HG03060 (cell line): ENCODE results near the gene EIF4G3.
"Not testable (repeated sequence)": the region's sequence is repeated elsewhere in the genome, so short reads cannot be mapped to it uniquely, and the experiment has no call there.

Experiments
- ATAC-seq: cut with Tn5 transposase; IDR thresholded peaks from one replicate; pipeline ENCODE4 v1.9.1; 2021; ENCODE audit warnings: low read depth, moderate number of reproducible peaks; ENCODE audit not compliant: unreplicated experiment

EIF4G3 gene

GRCh38 chr1:21189906-21190500 lies 13.3 kb upstream of the EIF4G3 start:
- no peak for ATAC-seq

DNA sequence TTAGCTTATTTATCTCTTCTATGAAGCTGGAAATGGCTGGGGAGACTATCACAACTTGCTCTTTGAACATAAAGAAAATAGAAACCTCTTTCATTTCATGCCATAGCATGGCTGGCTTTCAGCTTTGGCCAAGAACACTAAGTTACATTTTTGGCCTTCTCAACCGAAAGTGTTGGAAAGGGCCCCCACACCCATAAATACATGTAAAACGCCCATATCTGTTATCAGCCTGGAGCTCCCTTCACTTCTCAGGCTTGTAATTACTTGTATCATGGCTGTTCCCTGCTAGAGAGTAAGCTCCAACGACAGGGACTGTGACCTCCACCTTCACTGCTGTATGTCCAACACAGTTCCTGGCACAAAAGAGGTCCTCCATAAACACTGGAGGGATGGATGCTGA lies 12.7 kb upstream of the EIF4G3 start:
- no peak for ATAC-seq

- ATAC-seq, result no peak
Measured at GRCh38 chr1:21188235-21188634, 11.5 kb upstream of the EIF4G3 start.

DNA sequence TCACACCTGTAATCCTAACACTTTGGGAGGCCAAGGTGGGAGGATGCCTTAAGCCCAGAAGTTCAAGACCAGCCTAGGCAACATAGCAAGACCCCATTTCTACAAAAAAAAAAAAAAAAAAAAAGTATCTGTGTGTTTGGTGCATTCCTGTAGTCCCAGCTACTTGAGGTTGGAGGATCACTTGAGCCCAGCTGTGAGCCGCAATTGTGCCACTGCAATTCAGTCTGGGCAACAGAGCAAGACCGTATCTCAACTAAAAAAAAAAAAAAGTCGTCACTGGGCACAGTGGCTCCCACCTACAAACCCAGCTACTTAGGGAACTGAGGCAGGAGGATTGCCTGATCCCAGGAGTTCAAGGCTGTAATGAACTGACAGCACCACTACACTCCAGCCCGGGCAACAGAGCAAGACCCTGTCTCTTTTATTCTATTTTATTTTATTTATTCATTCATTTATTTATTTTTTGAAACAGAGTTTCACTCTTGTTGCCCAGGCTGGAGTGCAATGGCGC lies 8.6 kb upstream of the EIF4G3 start:
- ATAC-seq, result no peak

- no peak for ATAC-seq
Measured at GRCh38 chr1:21184276-21184675, 7.6 kb upstream of the EIF4G3 start.

- no peak for ATAC-seq
Measured at GRCh38 chr1:21182181-21182731, 5.6 kb upstream of the EIF4G3 start.

DNA sequence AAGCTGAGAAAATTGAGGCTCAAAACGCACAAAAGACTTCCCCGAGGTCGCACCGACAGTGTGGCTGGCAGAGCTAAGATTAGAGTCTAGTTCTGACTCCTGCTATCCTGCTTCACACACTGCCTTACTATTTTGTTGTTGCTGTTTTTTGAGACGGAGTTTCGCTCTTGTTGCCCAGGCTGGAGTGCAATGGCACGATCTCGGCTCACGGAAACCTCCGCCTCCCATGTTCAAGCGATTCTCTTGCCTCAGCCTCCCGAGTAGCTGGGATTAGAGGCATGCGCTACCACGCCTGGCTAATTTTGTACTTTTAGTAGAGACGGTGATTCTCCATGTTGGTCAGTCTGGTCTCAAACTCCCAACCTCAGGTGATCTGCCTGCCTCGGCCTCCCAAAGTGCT lies 1.6 kb upstream of the EIF4G3 start:
- ATAC-seq, result not testable (repeated sequence)

- ATAC-seq, result no peak
Measured at GRCh38 chr1:21175670-21176581, 771 bp downstream of the EIF4G3 start.

DNA sequence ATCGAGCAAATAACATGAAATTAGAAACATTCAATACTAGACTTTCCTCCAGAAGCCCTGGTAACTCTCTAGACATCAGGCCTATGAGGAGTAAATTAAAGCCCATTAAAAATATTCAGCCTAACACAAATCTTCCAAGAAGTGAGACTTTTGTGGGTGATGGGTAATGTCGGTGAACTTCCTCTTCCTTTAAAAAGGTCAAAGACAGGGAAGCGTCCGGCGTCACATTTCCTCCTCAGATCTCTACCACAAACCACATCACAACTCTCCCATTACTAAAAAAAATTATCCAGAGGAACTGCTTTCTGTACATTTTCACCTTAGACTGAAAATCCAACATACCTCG lies 1.4 kb downstream of the EIF4G3 start:
- no peak for ATAC-seq

GRCh38 chr1:21174654-21175323 lies 1.9 kb downstream of the EIF4G3 start:
- ATAC-seq, result no peak

GRCh38 chr1:21174230-21174629 lies 2.5 kb downstream of the EIF4G3 start:
- ATAC-seq, result no peak

DNA sequence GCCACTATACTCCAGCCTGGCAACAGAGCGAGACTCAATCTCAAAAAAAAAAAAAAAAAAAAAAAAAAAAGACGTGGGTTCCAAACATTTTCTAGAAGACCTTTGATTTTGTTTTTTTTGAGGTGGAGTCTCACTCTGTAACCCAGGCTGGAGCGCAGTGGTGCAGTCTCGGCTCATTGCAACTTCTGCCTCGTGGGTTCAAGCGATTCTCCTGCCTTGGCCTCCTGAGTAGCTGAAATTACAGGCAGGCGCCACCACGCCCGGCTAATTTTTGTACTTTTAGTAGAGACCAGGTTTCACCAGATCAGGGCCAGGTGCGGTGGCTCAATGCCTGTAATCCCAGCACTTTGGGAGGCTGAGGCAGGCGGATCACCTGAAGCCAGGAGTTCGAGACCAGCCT lies 3.6 kb downstream of the EIF4G3 start:
- not testable (repeated sequence) for ATAC-seq

DNA sequence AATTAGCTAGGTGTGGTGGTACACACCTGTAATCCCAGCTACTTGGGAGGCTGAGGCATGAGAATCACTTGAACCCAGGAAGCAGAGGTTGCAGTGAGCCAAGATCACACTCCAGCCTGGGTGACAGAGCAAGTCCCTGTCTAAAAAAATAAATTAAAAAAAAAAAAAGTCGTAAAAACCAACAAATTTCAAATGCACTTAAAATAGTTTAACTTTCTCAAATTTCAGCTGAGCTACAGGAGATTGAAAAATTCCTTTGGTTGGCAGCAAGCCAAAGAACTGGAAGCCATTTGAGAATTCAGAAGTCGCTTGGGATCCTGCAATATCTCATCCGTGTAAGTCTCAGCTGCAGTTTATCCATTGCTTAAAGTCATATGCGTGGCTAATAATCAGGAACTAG lies 5.9 kb downstream of the EIF4G3 start:
- not testable (repeated sequence) for ATAC-seq

GRCh38 chr1:21168444-21168843 lies 8.3 kb downstream of the EIF4G3 start:
- no peak for ATAC-seq

GRCh38 chr1:21165646-21166045 lies 11.1 kb downstream of the EIF4G3 start:
- ATAC-seq, result no peak

DNA sequence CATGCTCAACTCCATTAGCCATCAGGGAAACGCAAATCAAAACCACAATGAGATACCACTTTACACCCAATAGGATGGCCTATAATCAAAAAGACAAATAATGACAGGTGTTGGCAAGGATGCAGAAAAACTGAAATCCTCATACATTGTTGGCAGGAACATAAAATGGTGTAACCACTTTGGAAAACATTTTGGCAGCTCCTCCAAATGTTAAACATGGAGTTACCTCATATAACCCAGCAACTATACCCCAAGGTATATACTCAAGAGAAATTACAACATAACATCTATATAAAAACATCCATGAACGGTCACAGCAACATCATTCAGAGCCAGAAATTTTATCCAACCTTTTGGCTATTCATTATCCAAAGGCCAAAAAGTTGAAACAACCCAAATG lies 11.6 kb downstream of the EIF4G3 start:
- no peak for ATAC-seq

DNA sequence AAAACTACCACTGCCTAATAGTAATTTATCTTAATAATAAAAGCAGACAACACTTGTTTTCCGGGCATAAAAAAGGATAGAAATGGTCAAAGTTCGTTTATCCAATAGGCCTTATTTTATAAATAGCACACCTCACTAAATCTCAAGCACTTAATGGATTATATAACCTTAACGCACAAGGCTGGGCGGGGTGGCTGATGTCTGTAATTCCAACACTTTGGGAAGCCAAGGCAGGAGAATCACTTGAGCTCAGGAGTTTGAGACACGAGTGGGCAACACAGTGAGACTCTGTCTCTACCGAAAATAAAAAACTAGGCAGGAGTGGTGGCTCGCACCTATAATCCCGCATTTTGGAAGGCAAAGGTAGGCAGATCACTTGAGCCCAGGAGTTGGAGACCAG lies 12.4 kb downstream of the EIF4G3 start:
- no peak for ATAC-seq

DNA sequence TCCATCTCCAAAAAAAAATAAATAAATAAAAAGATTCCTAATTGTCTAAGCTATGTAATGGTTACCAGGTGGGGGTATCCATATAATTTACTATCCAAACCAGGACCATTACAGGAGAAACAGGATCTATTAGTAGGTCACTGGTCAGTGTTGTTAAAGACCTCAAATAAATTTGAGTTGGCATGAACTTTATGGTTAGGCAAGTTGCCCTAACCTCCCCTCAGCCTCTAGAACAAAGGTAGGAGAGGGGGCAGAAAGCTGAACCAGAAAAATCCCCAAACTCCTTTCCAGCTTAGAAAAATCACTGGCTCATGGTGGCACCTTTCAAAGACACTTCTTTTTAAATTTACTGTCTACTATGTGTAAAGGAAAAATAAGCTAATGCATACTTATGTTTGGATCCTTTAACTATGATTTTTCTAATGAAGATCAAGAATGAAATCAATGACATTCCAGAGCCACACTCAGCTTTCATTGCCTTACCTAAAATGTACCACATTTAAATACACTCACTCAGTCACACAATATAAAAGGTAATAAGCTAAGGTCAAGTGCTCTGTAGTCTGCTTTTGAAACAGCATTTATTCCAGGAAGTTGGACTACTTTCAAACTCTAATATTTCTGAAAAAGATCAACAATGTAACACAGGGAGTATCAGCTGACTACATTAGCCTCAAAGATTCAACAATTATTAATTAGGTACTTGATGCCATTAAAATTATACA lies 13.8 kb downstream of the EIF4G3 start:
- ATAC-seq, result no peak

GRCh38 chr1:21161842-21162241 lies 14.9 kb downstream of the EIF4G3 start:
- ATAC-seq, result no peak

DNA sequence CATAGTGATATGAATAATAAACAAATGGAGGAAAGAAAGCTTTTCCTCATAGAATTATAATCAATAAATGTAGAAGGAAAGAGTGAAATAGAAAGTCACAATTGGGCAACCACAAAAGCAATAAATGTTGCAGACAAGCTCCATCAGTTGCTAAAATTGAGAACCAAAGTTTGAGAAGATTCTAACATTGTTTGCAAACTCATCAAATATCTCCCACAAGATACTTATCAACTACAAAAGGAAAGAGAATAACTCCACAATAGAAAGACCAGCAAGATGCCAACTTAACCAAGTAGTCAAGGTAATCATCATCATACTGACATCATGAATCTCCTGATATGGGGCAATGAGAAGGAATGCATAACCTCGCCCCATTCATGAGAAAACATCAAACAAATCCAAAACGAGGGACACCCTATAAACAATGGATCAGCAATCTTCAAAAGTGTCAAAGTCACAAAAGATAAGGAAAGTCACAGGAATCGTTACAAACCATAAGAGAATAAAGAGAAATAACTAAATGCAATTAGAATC lies 16.4 kb downstream of the EIF4G3 start:
- ATAC-seq, result no peak
